22Rv1 (cell line): ENCODE data around the gene RALGPS1.

Source experiments
- ZFX ChIP-seq: fragments of 450-650 bp; IDR thresholded peaks from 2 replicates; pipeline ENCODE4 v1.6.1; 2017; ENCODE audit warnings: antibody characterized with exemption, borderline replicate concordance
- TF ChIP-seq, protein P1 (sequence below): fragments of 450-650 bp; IDR thresholded peaks from 2 replicates; pipeline ENCODE4 v1.5.1; 2017; ENCODE audit warnings: mild to moderate bottlenecking

DNA sequence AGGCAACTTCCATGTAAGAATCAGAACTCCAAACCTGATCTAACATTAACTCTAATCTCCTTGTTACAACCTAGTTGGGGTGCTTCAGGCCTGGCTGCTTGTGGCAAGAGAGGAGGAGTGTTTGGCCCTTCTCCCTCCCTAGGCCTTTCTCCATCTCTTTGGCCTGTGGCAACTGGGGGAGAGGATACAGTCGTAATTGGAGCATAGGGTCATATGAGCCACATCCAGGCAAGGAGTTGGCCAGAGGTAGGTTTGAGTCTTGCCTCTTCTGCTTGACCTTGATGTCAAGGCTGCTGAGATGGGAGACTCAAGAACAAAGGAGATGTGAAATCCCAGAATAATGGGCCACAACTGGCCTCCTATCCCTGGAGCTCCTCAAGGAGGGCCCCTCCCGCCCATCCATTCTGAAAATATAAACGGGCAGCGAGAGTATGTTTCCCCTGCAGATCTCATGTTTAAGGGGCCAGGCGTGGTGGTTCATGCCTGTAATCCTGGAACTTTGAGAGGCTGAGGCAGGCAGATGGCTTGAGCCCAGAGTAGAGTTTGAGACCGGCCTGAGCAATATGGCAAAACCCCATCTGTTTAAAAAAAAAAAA, 267.1 kb downstream of the RALGPS1 start:
- TF ChIP-seq, protein P1, sequence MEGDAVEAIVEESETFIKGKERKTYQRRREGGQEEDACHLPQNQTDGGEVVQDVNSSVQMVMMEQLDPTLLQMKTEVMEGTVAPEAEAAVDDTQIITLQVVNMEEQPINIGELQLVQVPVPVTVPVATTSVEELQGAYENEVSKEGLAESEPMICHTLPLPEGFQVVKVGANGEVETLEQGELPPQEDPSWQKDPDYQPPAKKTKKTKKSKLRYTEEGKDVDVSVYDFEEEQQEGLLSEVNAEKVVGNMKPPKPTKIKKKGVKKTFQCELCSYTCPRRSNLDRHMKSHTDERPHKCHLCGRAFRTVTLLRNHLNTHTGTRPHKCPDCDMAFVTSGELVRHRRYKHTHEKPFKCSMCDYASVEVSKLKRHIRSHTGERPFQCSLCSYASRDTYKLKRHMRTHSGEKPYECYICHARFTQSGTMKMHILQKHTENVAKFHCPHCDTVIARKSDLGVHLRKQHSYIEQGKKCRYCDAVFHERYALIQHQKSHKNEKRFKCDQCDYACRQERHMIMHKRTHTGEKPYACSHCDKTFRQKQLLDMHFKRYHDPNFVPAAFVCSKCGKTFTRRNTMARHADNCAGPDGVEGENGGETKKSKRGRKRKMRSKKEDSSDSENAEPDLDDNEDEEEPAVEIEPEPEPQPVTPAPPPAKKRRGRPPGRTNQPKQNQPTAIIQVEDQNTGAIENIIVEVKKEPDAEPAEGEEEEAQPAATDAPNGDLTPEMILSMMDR, result no peak
- no peak for TF ChIP-seq ZFX
